Right atrium auricular region (tissue), 2 donors: ENCODE results near the gene CACNA2D3. TPM values are rescaled to one million over a fixed set of nuclear protein-coding genes. Genes with fewer than 3 reads are reported as not detected.

ENCODE experiments used
- DNase-seq: peaks from one replicate; pipeline ENCODE4 v3.0.0-alpha.2; 2019; ENCODE audit warnings: low spot score
- H3K27ac ChIP-seq, 2 donors: fragments of 200-600 bp; sonication (generic); 1 replicate in 1 of 2; 2 replicates in 1 of 2; pipeline ENCODE4 v1.5.1; 2016 to 2019
- H3K27me3 ChIP-seq, 2 donors: fragments of 200-600 bp; sonication (generic); one replicate each; pipeline versions ENCODE4 v1.5.1 to v1.6.0; 2017 to 2019
- H3K36me3 ChIP-seq: fragments of 200-600 bp; sonication (generic); one replicate; pipeline ENCODE4 v1.5.1; 2016
- H3K4me1 ChIP-seq, 2 donors: fragments of 200-600 bp; sonication (generic); one replicate each; pipeline versions ENCODE4 v1.5.1 to v1.6.0; 2017 to 2019
- H3K4me3 ChIP-seq, 2 donors: fragments of 200-600 bp; sonication (generic); 1 replicate in 1 of 2; 2 replicates in 1 of 2; pipeline ENCODE4 v1.5.1; 2017 to 2019; ENCODE audit warnings: mild to moderate bottlenecking in 1 of 2, moderate library complexity in 1 of 2
- H3K9me3 ChIP-seq, 2 donors: fragments of 200-600 bp; sonication (generic); one replicate each; pipeline ENCODE4 v1.5.1; 2019
- total RNA-seq, 2 donors: library from RNA; depleted of rRNA; stranded (reverse); fragments of >200 nt; gene quantifications; one replicate each; pipeline ENCODE4 v1.1.0, GENCODE V29; 2016
- TF ChIP-seq, protein P1 (sequence below), 2 donors: fragments of 200-600 bp; sonication (generic); IDR thresholded peaks; one replicate each; pipeline ENCODE4 v1.5.1; 2019; ENCODE audit warnings: antibody characterized with exemption in 2 of 2

The CACNA2D3 gene
- total RNA-seq, 2 donors from 2014 or later: 10.9 to 17.2 TPM

GRCh38 chr3:54818486-54818885 is 696.1 kb downstream of the CACNA2D3 start:
- Histone ChIP-seq H3K4me3 (no peak overlapping the region), H3K36me3 (no peaks in the 10 kb centered on the region), H3K4me1 (peaks cover 0 to 4% of the 10 kb centered on the region in 2 donors), H3K9me3 (no peaks in the 10 kb centered on the region), H3K27me3 (no peaks in the 10 kb centered on the region), H3K27ac (no peak overlapping the region)
- TF ChIP-seq, protein P1, sequence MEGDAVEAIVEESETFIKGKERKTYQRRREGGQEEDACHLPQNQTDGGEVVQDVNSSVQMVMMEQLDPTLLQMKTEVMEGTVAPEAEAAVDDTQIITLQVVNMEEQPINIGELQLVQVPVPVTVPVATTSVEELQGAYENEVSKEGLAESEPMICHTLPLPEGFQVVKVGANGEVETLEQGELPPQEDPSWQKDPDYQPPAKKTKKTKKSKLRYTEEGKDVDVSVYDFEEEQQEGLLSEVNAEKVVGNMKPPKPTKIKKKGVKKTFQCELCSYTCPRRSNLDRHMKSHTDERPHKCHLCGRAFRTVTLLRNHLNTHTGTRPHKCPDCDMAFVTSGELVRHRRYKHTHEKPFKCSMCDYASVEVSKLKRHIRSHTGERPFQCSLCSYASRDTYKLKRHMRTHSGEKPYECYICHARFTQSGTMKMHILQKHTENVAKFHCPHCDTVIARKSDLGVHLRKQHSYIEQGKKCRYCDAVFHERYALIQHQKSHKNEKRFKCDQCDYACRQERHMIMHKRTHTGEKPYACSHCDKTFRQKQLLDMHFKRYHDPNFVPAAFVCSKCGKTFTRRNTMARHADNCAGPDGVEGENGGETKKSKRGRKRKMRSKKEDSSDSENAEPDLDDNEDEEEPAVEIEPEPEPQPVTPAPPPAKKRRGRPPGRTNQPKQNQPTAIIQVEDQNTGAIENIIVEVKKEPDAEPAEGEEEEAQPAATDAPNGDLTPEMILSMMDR (IDR thresholded peaks at IDR 0.05): no peak
- no peak for DNase-seq

DNA sequence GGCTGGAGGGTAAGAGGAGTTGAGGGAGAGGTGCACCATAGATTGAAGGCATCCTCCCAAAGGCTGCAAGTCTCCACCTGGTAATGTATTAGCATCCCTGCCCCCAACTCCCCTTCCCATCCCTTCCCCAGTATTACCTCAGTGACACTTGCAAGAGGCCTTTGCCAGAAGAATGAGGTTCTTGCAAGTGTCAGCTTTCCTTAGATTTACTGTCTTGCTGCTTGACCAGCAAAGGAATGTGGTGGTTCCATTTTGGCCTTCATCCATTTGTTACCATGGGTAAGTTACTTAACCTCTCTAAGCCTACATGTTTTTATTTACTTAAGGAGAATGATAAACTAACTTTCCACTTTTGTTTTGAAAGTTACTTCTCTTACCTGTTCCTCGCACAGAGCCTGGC is 696.6 kb downstream of the CACNA2D3 start:
- Histone ChIP-seq H3K27me3 (no peaks in the 10 kb centered on the region), H3K27ac (no peak overlapping the region), H3K4me3 (no peak overlapping the region), H3K4me1 (peaks cover 0 to 4% of the 10 kb centered on the region in 2 donors), H3K36me3 (no peaks in the 10 kb centered on the region), H3K9me3 (no peaks in the 10 kb centered on the region)
- DNase-seq: no peak
- TF ChIP-seq, protein P1 (IDR thresholded peaks at IDR 0.05): no peak

- Histone ChIP-seq H3K4me1 (peaks cover 0 to 4% of the 10 kb centered on the region in 2 donors), H3K27me3 (no peaks in the 10 kb centered on the region), H3K4me3 (no peak overlapping the region), H3K36me3 (no peaks in the 10 kb centered on the region), H3K9me3 (no peaks in the 10 kb centered on the region), H3K27ac (no peak overlapping the region)
- TF ChIP-seq, protein P1 (IDR thresholded peaks at IDR 0.05): no peak
- DNase-seq: no peak
Observed at GRCh38 chr3:54819946-54820345, 697.6 kb downstream of the CACNA2D3 start.

DNA sequence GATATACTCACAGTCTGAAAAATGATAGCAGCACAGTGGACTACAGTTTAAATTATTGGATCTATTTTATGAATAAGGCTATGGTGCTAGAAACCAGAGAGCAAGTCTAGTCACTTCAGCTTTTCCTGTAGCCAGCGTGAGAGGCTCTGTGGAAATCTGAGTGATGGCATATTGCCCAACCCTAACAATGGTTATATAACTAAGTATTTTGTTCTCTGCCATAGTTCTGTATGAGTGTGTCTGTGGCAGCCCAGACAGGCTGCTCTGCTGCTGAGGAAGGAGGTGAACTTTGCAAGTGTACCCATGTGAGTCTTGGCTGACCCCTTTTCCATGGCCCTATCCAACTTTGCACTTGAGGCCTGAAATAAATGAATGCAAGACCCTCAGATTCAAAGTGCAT is 699.9 kb downstream of the CACNA2D3 start:
- TF ChIP-seq, protein P1 (IDR thresholded peaks at IDR 0.05): no peak
- Histone ChIP-seq H3K27ac (no peak overlapping the region), H3K9me3 (no peaks in the 10 kb centered on the region), H3K4me1 (peaks cover 0 to 4% of the 10 kb centered on the region in 2 donors), H3K27me3 (no peaks in the 10 kb centered on the region), H3K36me3 (no peaks in the 10 kb centered on the region), H3K4me3 (no peak overlapping the region)
- DNase-seq: no peak

GRCh38 chr3:54826251-54826691 is 703.9 kb downstream of the CACNA2D3 start:
- no peak for DNase-seq
- H3K36me3 ChIP-seq: no peaks in the 10 kb centered on the region
- peaks cover 0 to 4% of the 10 kb centered on the region in 2 donors for H3K4me1 ChIP-seq
- TF ChIP-seq, protein P1 (IDR thresholded peaks at IDR 0.05): no peak
- H3K27ac ChIP-seq: no peak overlapping the region
- H3K4me3 ChIP-seq: no peak overlapping the region
- no peaks in the 10 kb centered on the region for H3K27me3 ChIP-seq
- H3K9me3 ChIP-seq: peaks cover 0 to 7% of the 10 kb centered on the region in 2 donors

DNA sequence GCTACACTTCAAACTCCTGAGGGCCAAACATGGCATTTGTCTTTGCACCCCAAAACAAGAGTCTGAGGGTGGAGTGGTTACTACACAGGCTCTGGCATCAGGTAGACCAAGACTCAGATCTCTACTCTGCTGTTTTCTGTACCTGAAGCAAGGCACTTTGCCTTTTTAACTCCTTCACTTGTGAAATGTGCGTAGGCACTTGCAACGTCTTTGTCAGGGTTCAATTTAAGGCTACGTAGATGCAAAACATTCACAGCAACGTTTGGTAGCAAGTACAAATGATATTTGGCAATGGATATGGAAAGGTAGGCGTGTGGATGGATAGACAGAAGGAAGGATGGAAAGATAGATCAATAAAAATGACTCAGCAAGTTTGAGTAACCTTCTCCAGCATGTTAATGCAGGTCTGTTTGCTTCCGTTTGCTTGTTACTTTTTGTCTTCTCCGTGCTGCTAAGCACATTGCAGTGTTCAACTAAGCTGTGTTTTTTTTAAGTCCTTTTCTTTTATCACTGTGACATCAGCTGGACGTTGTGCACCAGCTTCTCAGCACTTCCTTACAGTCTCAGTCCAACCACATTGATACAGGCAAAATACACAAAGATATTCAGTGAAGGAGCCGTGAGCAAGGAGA is 704.8 kb downstream of the CACNA2D3 start:
- Histone ChIP-seq H3K4me3 (no peak overlapping the region), H3K36me3 (no peaks in the 10 kb centered on the region), H3K4me1 (no peaks in the 10 kb centered on the region), H3K27me3 (no peaks in the 10 kb centered on the region), H3K27ac (no peak overlapping the region), H3K9me3 (peaks cover 0 to 7% of the 10 kb centered on the region in 2 donors)
- TF ChIP-seq, protein P1 (IDR thresholded peaks at IDR 0.05): no peak
- no peak for DNase-seq
